ENCODE results near the gene OR11G2. TPM values are rescaled to one million over a fixed set of nuclear protein-coding genes. Genes with fewer than 3 reads are reported as not detected.

The OR11G2 gene
- total and polyA plus RNA-seq, 4 donors: not detected

DNA sequence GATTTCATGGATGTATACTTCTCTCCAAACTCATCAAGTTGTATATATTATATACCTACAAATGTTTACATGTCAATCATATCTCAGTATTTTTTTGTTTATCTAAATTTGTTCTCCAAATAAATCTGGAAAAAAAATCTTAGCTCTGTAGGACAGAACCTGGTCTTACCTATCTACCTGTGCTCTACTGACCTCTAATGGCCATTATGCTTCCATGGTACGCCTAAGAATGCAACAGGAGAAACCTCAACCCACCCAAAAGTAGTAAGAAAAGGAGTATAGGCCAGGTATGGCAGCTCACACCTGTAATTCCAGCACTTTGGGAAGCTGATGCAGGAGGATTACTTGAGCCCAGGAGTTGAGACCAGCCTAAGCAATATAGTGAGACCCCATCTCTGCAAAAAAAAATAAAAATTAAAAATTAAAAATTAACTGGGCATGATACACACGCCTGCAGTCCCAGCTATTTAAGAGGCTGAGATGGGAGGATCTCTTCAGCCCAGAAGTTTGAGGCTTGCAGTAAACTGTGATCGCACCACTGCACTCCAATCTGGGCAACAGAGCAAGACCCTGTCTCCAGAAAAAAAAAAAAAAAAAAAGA lies 57.0 kb downstream of the OR11G2 start:
- H3K4me3 ChIP-seq: no peak overlapping the region
- ATAC-seq (ENCODE audit: insufficient read depth, low FRiP score): no peak

More for the DNA sequence above, 57.0 kb downstream of the OR11G2 start:
- H3K27ac ChIP-seq (ENCODE audit: low read depth in 1 of 2, low read length in 1 of 2): no peak overlapping the region
- H3K9ac ChIP-seq (ENCODE audit: insufficient read depth in 1 of 2, low read length in 2 of 2): no peak overlapping the region
- no peaks in the 10 kb centered on the region for H3K27me3 ChIP-seq (ENCODE audit: control insufficient read depth in 3 of 3, insufficient read depth in 3 of 3, low read length in 2 of 3)
- DNase-seq: no peak
- no peaks in the 10 kb centered on the region for H3K36me3 ChIP-seq (ENCODE audit: control insufficient read depth in 4 of 4, insufficient read depth in 4 of 4, low read length in 4 of 4)
- no peaks in the 10 kb centered on the region for H3K4me1 ChIP-seq (ENCODE audit: control insufficient read depth in 5 of 5, insufficient read depth in 5 of 5, low read length in 5 of 5)
- H3K9me3 ChIP-seq (ENCODE audit: control insufficient read depth in 4 of 4, insufficient read depth in 3 of 4, low read length in 3 of 4): peaks cover 3 to 4% (median 3%) of the 10 kb centered on the region in 4 donors
- WGBS, 2 donors: 65 to 69% methylated on average over 3 of the region's 3 CpGs
- TF ChIP-seq, protein P1, sequence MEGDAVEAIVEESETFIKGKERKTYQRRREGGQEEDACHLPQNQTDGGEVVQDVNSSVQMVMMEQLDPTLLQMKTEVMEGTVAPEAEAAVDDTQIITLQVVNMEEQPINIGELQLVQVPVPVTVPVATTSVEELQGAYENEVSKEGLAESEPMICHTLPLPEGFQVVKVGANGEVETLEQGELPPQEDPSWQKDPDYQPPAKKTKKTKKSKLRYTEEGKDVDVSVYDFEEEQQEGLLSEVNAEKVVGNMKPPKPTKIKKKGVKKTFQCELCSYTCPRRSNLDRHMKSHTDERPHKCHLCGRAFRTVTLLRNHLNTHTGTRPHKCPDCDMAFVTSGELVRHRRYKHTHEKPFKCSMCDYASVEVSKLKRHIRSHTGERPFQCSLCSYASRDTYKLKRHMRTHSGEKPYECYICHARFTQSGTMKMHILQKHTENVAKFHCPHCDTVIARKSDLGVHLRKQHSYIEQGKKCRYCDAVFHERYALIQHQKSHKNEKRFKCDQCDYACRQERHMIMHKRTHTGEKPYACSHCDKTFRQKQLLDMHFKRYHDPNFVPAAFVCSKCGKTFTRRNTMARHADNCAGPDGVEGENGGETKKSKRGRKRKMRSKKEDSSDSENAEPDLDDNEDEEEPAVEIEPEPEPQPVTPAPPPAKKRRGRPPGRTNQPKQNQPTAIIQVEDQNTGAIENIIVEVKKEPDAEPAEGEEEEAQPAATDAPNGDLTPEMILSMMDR (IDR thresholded peaks at IDR 0.05; ENCODE audit: control extremely low read depth, extremely low read depth): no peak

Small RNA genes within 50 kb of the gene (small RNA-seq; reads per million reads assigned to genes)
- not detected for gene GTF2IP22 (ENCODE audit: low replicate concordance)

Other genes with a start within 250 kb of the OR11G2 start
- not detected for gene OR4K15, start 215.3 kb upstream of the OR11G2 start, total RNA-seq
- gene OR4K15, start 215.3 kb upstream of the OR11G2 start, polyA plus RNA-seq: not detected
- not detected for gene OR4Q2, start 188.7 kb upstream of the OR11G2 start, total RNA-seq
- gene OR4Q2, start 188.7 kb upstream of the OR11G2 start, polyA plus RNA-seq: not detected
- gene OR4K14, start 171.6 kb upstream of the OR11G2 start, total RNA-seq: not detected
- gene OR4K14, start 171.6 kb upstream of the OR11G2 start, polyA plus RNA-seq: not detected
- under 1 TPM in 1 of 2 donors, not detected in 1; 0.06 TPM for gene OR4K13, start 154.9 kb upstream of the OR11G2 start, total RNA-seq
- not detected for gene OR4K13, start 154.9 kb upstream of the OR11G2 start, polyA plus RNA-seq
- gene OR4L1, start 130.9 kb upstream of the OR11G2 start, total RNA-seq: not detected
- gene OR4L1, start 130.9 kb upstream of the OR11G2 start, polyA plus RNA-seq: not detected
- not detected for gene OR4K17, start 80.2 kb upstream of the OR11G2 start, total RNA-seq
- not detected for gene OR4K17, start 80.2 kb upstream of the OR11G2 start, polyA plus RNA-seq
- not detected for gene OR4N5, start 52.1 kb upstream of the OR11G2 start, total RNA-seq
- not detected for gene OR4N5, start 52.1 kb upstream of the OR11G2 start, polyA plus RNA-seq
- gene OR11H6, start 32.8 kb downstream of the OR11G2 start, total RNA-seq: not detected
- not detected for gene OR11H6, start 32.8 kb downstream of the OR11G2 start, polyA plus RNA-seq
- gene OR11H7, start 38.1 kb downstream of the OR11G2 start, total RNA-seq: not detected
- gene OR11H7, start 38.1 kb downstream of the OR11G2 start, polyA plus RNA-seq: not detected
- gene OR11H4, start 48.4 kb downstream of the OR11G2 start, total RNA-seq: not detected
- not detected for gene OR11H4, start 48.4 kb downstream of the OR11G2 start, polyA plus RNA-seq
- 10 to 100 TPM; 17.7 to 21.8 TPM for gene TTC5, start 115.1 kb downstream of the OR11G2 start, total RNA-seq
- gene TTC5, start 115.1 kb downstream of the OR11G2 start, polyA plus RNA-seq: 10 to 100 TPM in 1 of 2 donors, 1 to 10 TPM in 1; 5.0 to 10.7 TPM
- 10 to 100 TPM; 28.9 to 89.1 TPM for gene CCNB1IP1, start 142.4 kb downstream of the OR11G2 start, total RNA-seq
- gene CCNB1IP1, start 142.4 kb downstream of the OR11G2 start, polyA plus RNA-seq: 10 to 100 TPM; 30.1 to 61.2 TPM
- 10 to 100 TPM; 15.3 to 17.7 TPM for gene PARP2, start 152.7 kb downstream of the OR11G2 start, total RNA-seq
- 10 to 100 TPM; 10.9 to 15.5 TPM for gene PARP2, start 152.7 kb downstream of the OR11G2 start, polyA plus RNA-seq
- gene TEP1, start 222.6 kb downstream of the OR11G2 start, total RNA-seq: 10 to 100 TPM; 21.8 to 44.7 TPM
- 10 to 100 TPM; 15.7 to 23.2 TPM for gene TEP1, start 222.6 kb downstream of the OR11G2 start, polyA plus RNA-seq
- under 1 TPM; 0.25 to 0.51 TPM for gene KLHL33, start 245.3 kb downstream of the OR11G2 start, total RNA-seq
- under 1 TPM; 0.03 to 0.08 TPM for gene KLHL33, start 245.3 kb downstream of the OR11G2 start, polyA plus RNA-seq